ENCODE data around the gene RALGPS2.

GRCh38 chr1:178808529-178808928 lies 83.5 kb downstream of the RALGPS2 start:
- no peak for TF ChIP-seq TEAD4 (CRISPR knock-in tag; IDR thresholded peaks at IDR 0.05)
- TF ChIP-seq FOXP1 (CRISPR knock-in tag; IDR thresholded peaks at IDR 0.05; ENCODE audit: borderline replicate concordance) = no peak
- TF ChIP-seq CTCF (IDR thresholded peaks at IDR 0.05) = no peak
- no peak for TF ChIP-seq E2F5 (CRISPR knock-in tag; IDR thresholded peaks at IDR 0.05)

Data from WTC11 (cell line).